Nephron (organoid): ENCODE data around the gene C3.

Source experiments
- H3K27ac Mint-ChIP-seq, 3 experiments: 2 replicates each; pipeline ENCODE4 v1.8.0; 2020; ENCODE audit warnings: mixed read lengths in 3 of 3, mild to moderate bottlenecking in 2 of 3, moderate library complexity in 1 of 3
- H3K27me3 Mint-ChIP-seq: 2 replicates; pipeline ENCODE4 v1.8.0; 2021; ENCODE audit warnings: low read depth, mild to moderate bottlenecking, moderate library complexity, mixed read lengths
- H3K36me3 Mint-ChIP-seq: 2 replicates; pipeline ENCODE4 v1.8.0; 2020; ENCODE audit warnings: low read depth, mixed read lengths
- H3K4me1 Mint-ChIP-seq: 2 replicates; pipeline ENCODE4 v1.8.0; 2020; ENCODE audit warnings: mixed read lengths
- H3K4me3 Mint-ChIP-seq, 3 experiments: 2 replicates each; pipeline ENCODE4 v1.8.0; 2020; ENCODE audit warnings: mild to moderate bottlenecking in 3 of 3, mixed read lengths in 3 of 3, moderate library complexity in 2 of 3
- H3K9me3 Mint-ChIP-seq: 2 replicates; pipeline ENCODE4 v1.8.0; 2020; ENCODE audit warnings: mixed read lengths
- CTCF ChIP-seq, 3 experiments: fragments of 200-600 bp; sonication (generic); IDR thresholded peaks; one replicate each; pipeline ENCODE4 v1.5.0; 2021; ENCODE audit warnings: antibody characterized with exemption in 3 of 3; ENCODE audit not compliant: unreplicated experiment in 3 of 3

The C3 gene

GRCh38 chr19:6732803-6733337, 12.4 kb upstream of the C3 start:
- Mint-ChIP-seq H3K27ac (no peak overlapping the region), H3K4me1 (peaks cover 13% of the 10 kb centered on the region), H3K27me3 (no peaks in the 10 kb centered on the region), H3K4me3 (peak overlapping the region in 1 of 3 experiments; percentile 36), H3K9me3 (no peaks in the 10 kb centered on the region), H3K36me3 (peaks cover 16% of the 10 kb centered on the region)
- no peak for TF ChIP-seq CTCF (IDR thresholded peaks at IDR 0.05; ENCODE audit: unreplicated experiment in 3 of 3)

- no peak for TF ChIP-seq CTCF (IDR thresholded peaks at IDR 0.05; ENCODE audit: unreplicated experiment in 3 of 3)
- H3K36me3 Mint-ChIP-seq, result peaks cover 16% of the 10 kb centered on the region
- H3K27me3 Mint-ChIP-seq, result no peaks in the 10 kb centered on the region
- H3K9me3 Mint-ChIP-seq, result no peaks in the 10 kb centered on the region
- H3K4me1 Mint-ChIP-seq, result peaks cover 9% of the 10 kb centered on the region
- no peak overlapping the region for H3K27ac Mint-ChIP-seq
- H3K4me3 Mint-ChIP-seq, result no peak overlapping the region
Observed at GRCh38 chr19:6731822-6732221, 11.4 kb upstream of the C3 start.

- no peaks in the 10 kb centered on the region for H3K9me3 Mint-ChIP-seq
- H3K27me3 Mint-ChIP-seq, result no peaks in the 10 kb centered on the region
- H3K36me3 Mint-ChIP-seq, result peaks cover 16% of the 10 kb centered on the region
- no peak overlapping the region for H3K4me3 Mint-ChIP-seq
- H3K4me1 Mint-ChIP-seq, result peaks cover 4% of the 10 kb centered on the region
- no peak overlapping the region for H3K27ac Mint-ChIP-seq
- no peak for TF ChIP-seq CTCF (IDR thresholded peaks at IDR 0.05; ENCODE audit: unreplicated experiment in 3 of 3)
Observed at GRCh38 chr19:6730941-6731670, 10.7 kb upstream of the C3 start.

GRCh38 chr19:6730153-6730804, 9.8 kb upstream of the C3 start:
- Mint-ChIP-seq H3K36me3 (peaks cover 16% of the 10 kb centered on the region), H3K27ac (no peak overlapping the region), H3K9me3 (no peaks in the 10 kb centered on the region), H3K4me1 (no peaks in the 10 kb centered on the region), H3K27me3 (no peaks in the 10 kb centered on the region), H3K4me3 (peak overlapping the region in 1 of 3 experiments; percentile 44)
- no peak for TF ChIP-seq CTCF (IDR thresholded peaks at IDR 0.05; ENCODE audit: unreplicated experiment in 3 of 3)

- H3K36me3 Mint-ChIP-seq, result peaks cover 16% of the 10 kb centered on the region
Observed at GRCh38 chr19:6729573-6730152, 9.2 kb upstream of the C3 start.

More at GRCh38 chr19:6729573-6730152, 9.2 kb upstream of the C3 start:
- TF ChIP-seq CTCF (IDR thresholded peaks at IDR 0.05; ENCODE audit: unreplicated experiment in 3 of 3), result no peak
- peak overlapping the region in 2 of 3 experiments; percentile 26 to 41 for H3K27ac Mint-ChIP-seq
- no peaks in the 10 kb centered on the region for H3K4me1 Mint-ChIP-seq
- H3K9me3 Mint-ChIP-seq, result no peaks in the 10 kb centered on the region
- H3K27me3 Mint-ChIP-seq, result no peaks in the 10 kb centered on the region
- H3K4me3 Mint-ChIP-seq, result no peak overlapping the region
